HTR-8/SVneo (cell line): ENCODE results near the gene PITX1.
"Not testable (repeated sequence)": the region's sequence is repeated elsewhere in the genome, so short reads cannot be mapped to it uniquely, and the experiment has no call there.

Experiments used
- DNase-seq: peaks from one replicate; pipeline ENCODE4 v3.0.0; 2011; ENCODE audit warnings: low spot score, mixed read lengths; ENCODE audit not compliant: insufficient read length
- FAIRE-seq: peaks from 2 replicates; lab custom pipeline; 2011; peaks lifted over from hg19 to GRCh38; lab: Jason Lieb, UNC

PITX1 gene

DNA sequence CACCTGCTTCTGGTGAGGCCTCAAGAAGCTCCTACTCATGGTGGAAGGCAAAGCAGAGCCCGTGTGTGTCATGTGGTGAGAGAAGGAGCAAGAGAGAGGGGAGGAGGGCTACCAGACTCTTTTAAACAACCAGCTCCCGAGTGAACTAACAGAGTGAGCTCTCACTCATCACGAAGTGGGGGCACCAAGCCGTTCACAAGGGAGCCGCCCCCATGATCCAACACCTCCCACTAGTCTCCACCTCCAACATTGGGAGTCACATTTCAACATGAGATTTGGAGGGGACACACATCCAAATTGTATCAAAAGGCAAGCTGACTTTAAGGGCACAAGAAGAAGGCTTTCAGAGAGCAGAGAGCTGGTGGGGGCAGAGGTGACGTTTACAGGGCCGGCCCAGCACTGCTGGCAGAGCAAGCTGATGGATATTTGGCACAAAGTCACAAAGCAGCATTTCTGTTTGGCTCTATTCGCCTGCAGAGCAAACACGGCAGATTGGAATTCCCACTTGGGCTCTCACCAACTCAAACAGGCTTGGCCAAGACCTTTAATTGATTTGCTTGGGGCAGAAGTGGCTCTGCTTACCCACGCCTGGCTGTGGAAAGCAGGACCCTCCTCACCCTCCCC, 20.0 kb downstream of the PITX1 start:
- no peak for FAIRE-seq
- DNase-seq, result no peak

GRCh38 chr5:135013445-135013844, 20.6 kb downstream of the PITX1 start:
- no peak for FAIRE-seq
- DNase-seq, result no peak

DNA sequence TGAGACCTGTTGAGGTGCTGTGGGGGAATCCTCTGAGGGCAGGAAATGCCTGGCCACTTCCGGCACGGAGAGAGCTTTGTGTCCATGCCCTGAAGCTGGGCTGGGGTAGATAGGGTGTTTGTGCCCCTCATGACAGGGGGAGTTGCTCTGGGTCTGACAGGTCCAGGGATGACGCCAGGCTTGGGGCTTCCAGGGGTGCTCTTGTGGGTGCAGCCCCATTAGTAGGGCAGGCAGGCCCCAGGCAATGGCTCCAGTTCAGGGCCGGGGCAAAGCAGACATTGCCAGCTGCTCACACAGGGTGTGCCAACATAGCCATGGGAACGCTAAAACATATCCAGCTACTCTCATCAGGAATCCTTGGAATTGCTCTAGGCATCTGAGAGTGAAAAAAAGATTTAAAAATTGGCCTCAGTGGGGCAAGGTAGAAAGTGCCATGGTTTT, 21.1 kb downstream of the PITX1 start:
- no peak for FAIRE-seq
- no peak for DNase-seq

DNA sequence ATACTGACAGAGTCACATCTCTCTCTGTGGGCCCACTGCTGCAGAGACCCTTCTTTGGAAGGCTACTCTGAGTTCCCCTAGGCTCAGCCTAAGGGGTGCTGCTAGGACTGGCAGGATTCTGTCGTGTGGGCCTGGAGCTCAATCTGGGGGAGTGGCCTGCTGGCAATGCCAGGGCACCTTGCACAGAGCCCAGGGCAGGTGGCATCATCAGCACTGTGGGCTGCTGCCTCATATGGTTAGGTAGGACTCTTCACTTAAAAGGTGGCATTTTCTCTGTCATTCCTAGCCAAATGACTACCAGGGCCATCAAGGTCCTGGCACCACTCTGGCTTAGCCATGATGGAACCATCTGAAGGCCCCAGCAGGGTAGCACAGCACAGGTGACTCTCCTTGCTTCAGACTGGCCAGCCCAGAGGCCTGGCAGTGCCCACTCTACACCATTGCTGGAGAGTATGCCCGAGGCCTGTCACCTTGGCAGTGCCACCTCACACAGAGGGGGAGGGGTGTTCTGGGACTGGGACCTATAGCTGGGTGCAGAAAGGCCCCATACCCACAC, 21.9 kb downstream of the PITX1 start:
- DNase-seq, result no peak
- FAIRE-seq, result no peak

DNA sequence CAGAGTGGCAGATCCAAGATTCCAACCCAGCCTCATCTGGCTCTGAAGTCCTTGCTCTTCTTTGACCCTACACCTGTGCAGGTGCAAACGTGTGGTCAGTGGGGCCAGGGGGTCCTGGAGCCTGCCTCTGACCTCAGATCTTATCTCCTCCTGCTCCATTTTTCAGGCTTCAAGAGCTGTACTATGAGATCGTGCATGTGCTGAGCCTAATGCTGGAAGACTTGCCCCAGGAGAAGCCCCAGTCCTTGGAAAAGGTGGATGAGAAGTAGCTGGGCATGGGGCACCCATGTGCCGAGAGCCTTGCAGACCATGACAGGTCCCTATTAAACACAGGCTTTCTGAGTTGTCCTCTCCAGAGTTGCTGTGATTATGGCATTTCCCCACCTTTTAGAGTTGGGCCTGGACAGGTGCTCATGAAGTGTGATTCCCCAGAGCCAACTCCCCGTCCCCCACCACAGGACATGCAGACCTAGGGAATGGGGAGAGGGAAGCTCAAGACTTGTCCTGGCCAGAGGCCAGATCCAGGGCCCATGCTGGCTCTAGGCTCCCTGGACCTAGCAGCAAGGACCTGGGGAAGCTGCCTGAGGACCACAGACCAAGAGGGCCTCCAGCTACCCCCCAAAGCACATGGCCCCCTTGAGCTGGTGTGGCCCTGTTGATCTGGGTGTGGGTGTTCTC, 22.5 kb downstream of the PITX1 start:
- FAIRE-seq, result no peak
- DNase-seq, result no peak

DNA sequence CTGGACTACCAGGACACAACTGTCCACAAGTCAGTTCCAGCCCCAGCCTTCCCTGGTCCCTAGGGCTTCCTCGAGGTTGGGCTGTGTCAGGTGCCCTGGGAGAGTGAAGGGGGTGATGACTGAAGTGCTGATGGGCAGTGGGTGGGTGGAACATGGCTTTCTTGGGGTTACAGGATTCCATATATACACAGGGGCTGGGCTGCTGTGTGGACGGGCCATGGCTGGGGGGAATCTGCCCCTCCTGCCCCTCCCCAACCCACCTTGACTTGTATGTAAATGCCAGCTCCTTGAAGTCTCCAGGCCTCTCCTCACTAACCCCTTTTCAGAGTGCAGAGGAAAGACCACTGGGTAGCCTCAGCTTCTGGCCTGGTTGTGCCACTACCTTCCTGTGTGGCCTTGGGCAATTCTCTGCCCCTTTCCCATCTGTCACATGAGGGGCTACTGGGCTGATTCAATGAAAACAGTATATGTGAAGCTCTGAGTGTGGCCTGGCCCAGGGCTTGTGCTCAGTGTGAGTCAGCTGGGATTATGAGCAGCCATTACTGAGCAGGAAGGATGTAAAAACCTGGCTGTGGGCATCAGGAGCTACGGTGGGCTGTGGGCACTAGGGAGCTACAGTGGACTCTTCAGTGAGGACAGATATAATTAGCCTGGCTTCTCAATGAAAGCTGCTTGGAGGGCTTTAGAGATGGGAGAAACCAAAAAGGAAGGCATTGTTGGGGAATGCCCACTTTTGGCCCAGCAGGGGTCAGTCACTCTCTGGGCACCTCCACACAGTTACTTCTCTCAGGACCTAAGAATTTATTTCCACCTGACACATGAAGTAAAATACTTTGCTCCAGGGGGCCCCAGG, 23.3 kb downstream of the PITX1 start:
- DNase-seq, result no peak
- FAIRE-seq, result no peak

DNA sequence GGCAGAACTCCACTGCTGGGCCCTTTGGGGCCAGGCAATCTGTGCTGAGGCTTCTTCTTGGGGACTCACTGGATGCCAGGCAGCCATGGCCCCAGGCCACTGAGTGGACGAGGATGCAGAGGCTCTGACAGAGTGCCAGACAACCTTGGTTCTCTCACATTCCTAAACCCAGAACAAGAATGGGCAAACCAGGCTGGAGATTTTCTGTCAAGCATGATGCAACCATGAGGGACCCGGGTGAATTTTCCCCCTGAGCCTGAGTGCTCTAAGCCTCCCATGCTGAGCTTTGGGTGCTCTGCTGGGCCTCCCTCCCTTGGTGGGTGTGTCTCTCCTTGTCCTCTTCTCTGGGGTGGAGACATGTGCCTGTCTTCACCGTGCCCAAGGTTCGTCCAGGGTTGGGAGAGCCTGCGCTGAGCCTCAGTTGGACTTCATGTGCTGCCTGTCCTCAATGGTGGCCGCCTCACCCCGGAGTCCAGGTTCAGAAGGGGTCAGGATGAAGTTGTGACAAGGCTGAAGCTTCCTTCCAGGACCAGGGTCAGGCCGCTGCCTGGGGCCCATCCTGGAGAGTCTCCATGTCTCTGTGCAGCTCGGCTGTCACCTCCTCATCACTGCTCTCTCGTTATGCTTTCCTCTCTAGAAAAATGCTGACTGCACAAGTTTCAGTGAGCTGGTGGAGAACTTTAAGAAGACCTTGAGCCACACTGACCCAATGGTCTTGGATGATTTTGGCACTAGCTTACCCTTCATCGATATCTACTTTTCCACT, 24.1 kb downstream of the PITX1 start:
- DNase-seq (no peak), FAIRE-seq (no peak)

- FAIRE-seq (no peak), DNase-seq (no peak)
Observed at GRCh38 chr5:135008981-135009735, 24.9 kb downstream of the PITX1 start.

- no peak for FAIRE-seq
- DNase-seq, result no peak
Observed at GRCh38 chr5:135008556-135008955, 25.5 kb downstream of the PITX1 start.

DNA sequence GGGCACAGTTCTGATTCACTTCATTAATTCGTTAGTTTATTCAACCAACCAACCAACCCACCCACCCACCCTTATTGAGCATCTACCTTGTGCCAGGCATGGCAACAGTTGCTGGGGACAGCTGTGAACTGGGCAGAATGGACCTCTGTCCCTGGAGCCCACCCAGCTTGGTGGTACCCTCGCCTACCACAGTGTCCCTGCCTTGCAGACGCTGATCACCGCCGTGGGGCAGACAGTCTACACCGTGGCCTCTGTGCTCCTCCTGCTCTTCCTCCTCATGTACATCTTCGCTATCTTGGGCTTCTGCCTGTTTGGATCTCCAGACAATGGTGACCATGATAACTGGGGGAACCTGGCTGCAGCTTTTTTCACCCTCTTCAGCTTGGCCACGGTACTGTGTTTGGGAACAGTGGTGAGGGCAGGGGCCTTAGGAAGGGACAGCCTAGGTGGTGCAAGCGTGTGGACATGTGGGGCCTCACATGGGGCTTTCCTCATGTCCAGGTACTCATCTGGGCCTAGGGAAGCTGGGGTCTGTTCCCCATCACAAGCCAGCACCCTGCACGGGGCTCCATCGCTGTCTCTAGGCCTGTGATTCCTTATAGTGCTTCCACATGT, 26.2 kb downstream of the PITX1 start:
- no peak for FAIRE-seq
- DNase-seq, result no peak

DNA sequence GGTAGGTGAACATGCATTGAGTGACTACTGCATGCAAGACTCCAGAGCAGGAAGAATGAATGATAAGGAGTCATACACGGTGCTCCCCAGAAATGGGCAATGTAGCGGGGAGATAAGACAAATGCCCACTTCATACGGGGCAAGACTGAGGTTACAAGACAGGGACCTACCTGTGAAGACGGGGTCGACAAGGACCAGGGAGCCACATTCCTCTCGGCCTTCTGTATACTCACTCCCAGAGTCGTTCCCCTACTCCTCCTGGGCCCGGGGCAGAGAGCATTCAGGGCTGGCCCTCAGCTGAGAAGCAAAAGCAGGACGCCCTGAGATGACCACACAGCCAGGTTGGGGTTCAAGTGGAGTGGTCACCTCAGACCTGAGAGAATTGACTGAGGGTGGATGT, 26.7 kb downstream of the PITX1 start:
- FAIRE-seq, result no peak
- no peak for DNase-seq

DNA sequence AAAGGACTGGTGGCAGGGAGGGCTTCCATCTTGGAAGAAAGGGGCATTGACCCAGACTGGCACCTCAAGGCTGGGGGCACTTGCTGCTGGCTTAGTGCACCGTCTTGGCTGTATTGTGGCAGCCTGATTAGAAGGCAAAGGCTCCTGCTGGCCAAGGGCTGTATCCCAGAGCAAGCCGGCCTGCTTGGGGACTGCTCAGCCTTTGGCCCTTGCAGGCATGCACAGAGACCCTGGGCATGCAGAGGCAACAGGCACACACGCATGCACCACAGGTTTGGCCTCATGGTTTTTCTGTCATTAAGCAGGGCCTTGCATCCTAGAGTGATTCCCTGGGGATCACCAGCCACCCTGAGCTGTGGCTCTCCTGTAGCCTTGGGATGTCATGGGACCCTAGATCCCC, 29.0 kb downstream of the PITX1 start:
- FAIRE-seq (no peak), DNase-seq (no peak)

DNA sequence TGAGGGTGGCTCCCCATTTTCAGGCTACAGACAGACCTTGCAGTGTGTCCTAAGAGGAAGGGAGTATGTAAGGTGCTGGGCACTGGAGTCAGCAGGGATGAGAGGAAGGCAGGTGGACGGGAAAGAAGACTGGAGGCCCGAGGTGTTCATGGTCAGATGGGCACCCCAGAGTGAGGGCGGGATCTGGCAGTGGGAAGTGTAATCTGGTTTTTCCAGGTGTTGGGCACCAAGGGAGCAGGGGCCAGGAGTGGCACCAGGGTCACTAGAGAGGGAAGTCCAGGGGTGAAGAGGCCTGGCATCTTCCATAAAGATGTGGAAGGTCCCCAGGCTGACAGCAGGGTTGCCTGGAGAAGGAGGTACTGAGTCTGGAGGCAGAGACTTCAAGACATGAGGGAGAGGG, 29.7 kb downstream of the PITX1 start:
- DNase-seq (no peak), FAIRE-seq (no peak)

- not testable (repeated sequence) for FAIRE-seq, DNase-seq
Observed at GRCh38 chr5:134998068-134998467, 36.0 kb downstream of the PITX1 start.

GRCh38 chr5:134997015-134997414, 37.0 kb downstream of the PITX1 start:
- DNase-seq, result no peak
- FAIRE-seq, result no peak

- no peak for DNase-seq
- FAIRE-seq, result no peak
Observed at GRCh38 chr5:134995850-134996402, 38.1 kb downstream of the PITX1 start.

DNA sequence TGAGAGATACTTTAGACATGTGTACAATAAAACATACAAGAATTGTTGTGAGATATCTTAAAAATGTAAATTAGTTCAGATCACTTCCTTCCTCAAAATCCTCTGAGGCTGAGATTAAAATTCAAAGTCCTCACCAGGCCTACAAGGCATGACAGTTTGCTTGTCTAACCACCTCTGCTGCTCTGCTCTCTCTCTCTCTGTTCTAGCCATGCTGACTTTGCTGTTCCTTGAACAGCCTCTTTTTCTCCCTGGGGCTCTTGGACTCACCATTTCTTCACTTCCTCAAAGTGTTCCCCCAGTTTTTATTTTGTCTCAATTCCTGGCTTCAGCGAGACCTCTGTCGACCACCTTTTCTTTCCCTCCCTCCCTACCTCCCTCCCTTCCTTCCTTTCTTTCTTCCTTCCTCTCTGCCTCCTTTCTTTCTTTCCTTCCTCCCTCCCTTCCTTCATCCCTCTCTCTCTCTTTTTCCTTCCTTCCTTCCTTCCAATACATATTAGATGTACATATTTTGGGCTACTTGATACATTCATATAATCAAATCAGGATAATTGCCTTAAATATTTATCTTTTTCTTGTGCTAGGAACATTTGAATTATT, 39.4 kb downstream of the PITX1 start:
- DNase-seq, result no peak
- no peak for FAIRE-seq

GRCh38 chr5:134993161-134993560, 40.9 kb downstream of the PITX1 start:
- FAIRE-seq, result no peak
- no peak for DNase-seq
